Activated CD8-positive, alpha-beta T cell treated with anti-CD3 and anti-CD28 coated beads, Interleukin-2, amount 10 ng/mL, durations not matched to agents 7 days and 5 days (primary cell): ENCODE data around the gene ANKRD34A. TPM values are rescaled to one million over a fixed set of nuclear protein-coding genes. Genes with fewer than 3 reads are reported as not detected.
A peak's percentile ranks its signal among the peaks of the same experiment; 100 is the strongest.
"Not testable (repeated sequence)": the region's sequence is repeated elsewhere in the genome, so short reads cannot be mapped to it uniquely, and the experiment has no call there.

Source experiments
- ATAC-seq: fragments of 150-1000 bp; cut with Tn5 transposase; one replicate; pipeline ENCODE4 v1.10.0; 2021; ENCODE audit warnings: moderate library complexity
- CTCF ChIA-PET: fragments of 350-600 bp; sonication (Branson Sonifier 250); formaldehyde crosslinking; loops from one replicate; lab custom pipeline; 2021; ENCODE audit warnings: antibody characterized with exemption; lab: Charles Lee
- POLR2A ChIA-PET: fragments of 350-600 bp; sonication (Branson Sonifier 250); formaldehyde crosslinking; loops from one replicate; lab custom pipeline; 2021; ENCODE audit warnings: antibody characterized with exemption; lab: Charles Lee
- DNase-seq: peaks from one replicate; pipeline ENCODE4 v3.0.0-alpha.2; 2020
- H3K27ac Mint-ChIP-seq: one replicate; pipeline ENCODE4 v1.8.0; 2021; ENCODE audit warnings: mild to moderate bottlenecking, mixed read lengths
- H3K27me3 Mint-ChIP-seq: one replicate; pipeline ENCODE4 v1.8.0; 2021; ENCODE audit warnings: low read depth, mixed read lengths
- H3K36me3 Mint-ChIP-seq: one replicate; pipeline ENCODE4 v1.8.0; 2021; ENCODE audit warnings: low read depth, mixed read lengths
- H3K4me1 Mint-ChIP-seq: one replicate; pipeline ENCODE4 v1.8.0; 2021; ENCODE audit warnings: low read depth, mixed read lengths
- H3K4me3 Mint-ChIP-seq: one replicate; pipeline ENCODE4 v1.8.0; 2021; ENCODE audit warnings: mild to moderate bottlenecking, mixed read lengths
- H3K9me3 Mint-ChIP-seq: one replicate; pipeline ENCODE4 v1.8.0; 2022; ENCODE audit warnings: mixed read lengths; ENCODE audit not compliant: insufficient read depth
- total RNA-seq, 2 experiments: library from RNA; stranded (reverse); gene quantifications; one replicate each; pipeline ENCODE4 v1.2.3, GENCODE V29; 2021

The ANKRD34A gene
- total RNA-seq, 2 experiments from 2014 or later, result 1.8 to 2.4 TPM

- ATAC-seq (peak; percentile 11), DNase-seq (peak; percentile 50)
- Mint-ChIP-seq H3K27ac (no peak overlapping the region), H3K36me3 (peaks cover 13% of the 10 kb centered on the region), H3K27me3 (no peaks in the 10 kb centered on the region), H3K9me3 (no peaks in the 10 kb centered on the region), H3K4me1 (peaks cover 21% of the 10 kb centered on the region), H3K4me3 (no peak overlapping the region)
- POLR2A ChIA-PET, result interaction anchor here (1.0 to 3.8 kb wide), 20 partner anchors 8 to 103 kb away, joined by 3 to 42 read pairs (median 10); partner anchors contain the start of genes ANKRD34A, LIX1L, NUDT17 and PEX11B
- CTCF ChIA-PET, result interaction anchor here (1.0 to 3.3 kb wide), 9 partner anchors 11 to 106 kb away, joined by 3 to 46 read pairs (median 6); partner anchors contain the start of genes LIX1L and NUDT17
Measured at GRCh38 chr1:145926686-145927062, 37.7 kb downstream of the ANKRD34A start.

DNA sequence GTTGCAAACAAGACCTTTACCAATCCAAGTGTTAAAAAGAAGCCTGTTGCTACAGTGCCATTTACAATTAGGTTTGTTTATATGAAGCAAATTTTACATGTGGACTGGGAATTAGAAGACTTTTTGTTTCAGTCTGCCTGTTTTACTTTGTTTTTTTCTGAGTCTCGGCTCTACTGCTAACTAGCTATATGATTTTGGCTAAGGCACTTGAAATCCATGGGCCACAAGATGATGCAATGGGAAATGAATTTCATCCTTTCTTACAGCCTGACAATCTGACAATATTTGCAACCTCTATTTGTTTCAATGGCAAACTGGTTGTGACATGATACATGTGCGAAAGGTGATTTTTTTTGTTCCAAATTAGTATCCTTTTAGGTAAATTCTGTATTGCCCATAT, 42.1 kb downstream of the ANKRD34A start:
- no peak for DNase-seq
- Mint-ChIP-seq H3K27me3 (no peaks in the 10 kb centered on the region), H3K9me3 (no peaks in the 10 kb centered on the region), H3K27ac (no peak overlapping the region), H3K4me1 (peaks cover 37% of the 10 kb centered on the region), H3K4me3 (no peak overlapping the region), H3K36me3 (peaks cover 11% of the 10 kb centered on the region)
- POLR2A ChIA-PET, result interaction anchor here (0.7 to 1.0 kb wide), 3 partner anchors 9 to 35 kb away, joined by 3 to 4 read pairs (median 3); no protein-coding TSS in a partner anchor
- ATAC-seq, result no peak
- CTCF ChIA-PET, result interaction anchor here (1.4 to 1.6 kb wide), 2 partner anchors 77 kb away, joined by 7 to 10 read pairs; partner anchors contain the start of gene NUDT17

DNA sequence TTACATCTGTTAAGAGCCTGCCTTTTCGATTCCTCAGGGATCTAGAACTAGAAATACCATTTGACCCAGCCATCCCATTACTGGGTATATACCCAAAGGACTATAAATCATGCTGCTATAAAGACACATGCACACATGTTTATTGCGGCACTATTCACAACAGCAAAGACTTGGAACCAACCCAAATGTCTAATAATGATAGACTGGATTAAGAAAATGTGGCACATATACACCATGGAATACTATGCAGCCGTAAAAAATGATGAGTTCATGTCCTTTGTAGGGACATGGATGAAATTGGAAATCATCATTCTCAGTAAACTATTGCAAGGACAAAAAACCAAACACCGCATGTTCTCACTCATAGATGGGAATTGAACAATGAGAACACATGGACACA, 44.1 kb downstream of the ANKRD34A start:
- H3K4me3 Mint-ChIP-seq, result peak overlapping the region; percentile 92
- H3K4me1 Mint-ChIP-seq, result peaks cover 34% of the 10 kb centered on the region
- ATAC-seq, CTCF ChIA-PET, DNase-seq, H3K27me3 Mint-ChIP-seq, H3K9me3 Mint-ChIP-seq: not testable (repeated sequence)
- H3K36me3 Mint-ChIP-seq, result peaks cover 23% of the 10 kb centered on the region
- peak overlapping the region; percentile 71 for H3K27ac Mint-ChIP-seq
- POLR2A ChIA-PET, result interaction anchor here (0.6 to 1.8 kb wide), 2 partner anchors 12 to 48 kb away, joined by 4 to 6 read pairs; no protein-coding TSS in a partner anchor

DNA sequence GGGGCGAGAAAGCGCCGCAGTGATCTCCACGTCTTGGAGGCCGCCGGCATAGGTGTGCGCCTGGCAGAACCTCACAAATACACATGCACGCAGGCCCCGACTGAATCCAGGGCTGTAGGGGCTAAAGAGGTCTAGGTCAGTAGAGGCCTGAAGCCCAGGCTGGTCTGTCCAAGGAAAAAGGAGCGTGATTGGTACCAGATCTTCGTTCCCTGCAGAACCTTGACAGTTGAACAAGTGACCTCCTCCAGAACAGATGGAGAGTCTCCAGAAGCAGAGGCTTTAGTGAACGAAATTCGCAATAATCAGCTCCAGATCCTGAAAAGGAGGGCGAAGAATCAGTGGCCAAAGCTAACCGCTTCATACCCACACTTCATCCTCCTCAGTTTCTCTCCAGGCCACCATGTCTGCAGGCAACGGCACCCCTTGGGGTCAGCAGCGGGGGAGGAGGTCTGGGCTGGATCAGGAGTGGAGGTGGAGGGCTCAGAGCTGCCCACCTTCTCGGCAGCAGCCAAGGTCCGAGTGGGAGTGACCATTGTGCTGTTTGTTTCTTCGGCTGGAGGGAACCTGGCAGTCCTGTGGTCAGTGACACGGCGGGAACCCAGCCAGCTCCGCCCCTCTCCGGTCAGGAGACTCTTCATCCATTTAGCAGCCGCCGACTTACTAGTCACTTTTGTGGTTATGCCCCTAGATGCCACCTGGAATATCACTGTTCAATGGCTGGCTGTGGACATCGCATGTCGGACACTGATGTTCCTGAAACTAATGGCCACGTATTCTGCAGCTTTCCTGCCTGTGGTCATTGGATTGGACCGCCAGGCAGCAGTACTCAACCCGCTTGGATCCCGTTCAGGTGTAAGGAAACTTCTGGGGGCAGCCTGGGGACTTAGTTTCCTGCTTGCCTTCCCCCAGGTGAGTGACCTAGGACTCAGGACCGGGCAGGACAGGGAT, 45.1 kb downstream of the ANKRD34A start:
- Mint-ChIP-seq H3K27me3 (no peaks in the 10 kb centered on the region), H3K4me1 (peaks cover 34% of the 10 kb centered on the region), H3K36me3 (peaks cover 29% of the 10 kb centered on the region), H3K9me3 (no peaks in the 10 kb centered on the region), H3K4me3 (peak overlapping the region; percentile 92), H3K27ac (peak overlapping the region; percentile 99)
- peak; percentile 92 for ATAC-seq
- DNase-seq, result peak; percentile 37
- POLR2A ChIA-PET, result interaction anchor here (0.9 to 2.7 kb wide), 16 partner anchors 9 to 132 kb away, joined by 3 to 36 read pairs (median 6); partner anchors contain the start of genes ANKRD34A, NUDT17, PIAS3 and POLR3C
- CTCF ChIA-PET, result interaction anchor here (0.6 to 2.5 kb wide), 8 partner anchors 8 to 74 kb away, joined by 3 to 15 read pairs (median 6); partner anchors contain the start of genes ITGA10, LIX1L, NUDT17 and PIAS3

DNA sequence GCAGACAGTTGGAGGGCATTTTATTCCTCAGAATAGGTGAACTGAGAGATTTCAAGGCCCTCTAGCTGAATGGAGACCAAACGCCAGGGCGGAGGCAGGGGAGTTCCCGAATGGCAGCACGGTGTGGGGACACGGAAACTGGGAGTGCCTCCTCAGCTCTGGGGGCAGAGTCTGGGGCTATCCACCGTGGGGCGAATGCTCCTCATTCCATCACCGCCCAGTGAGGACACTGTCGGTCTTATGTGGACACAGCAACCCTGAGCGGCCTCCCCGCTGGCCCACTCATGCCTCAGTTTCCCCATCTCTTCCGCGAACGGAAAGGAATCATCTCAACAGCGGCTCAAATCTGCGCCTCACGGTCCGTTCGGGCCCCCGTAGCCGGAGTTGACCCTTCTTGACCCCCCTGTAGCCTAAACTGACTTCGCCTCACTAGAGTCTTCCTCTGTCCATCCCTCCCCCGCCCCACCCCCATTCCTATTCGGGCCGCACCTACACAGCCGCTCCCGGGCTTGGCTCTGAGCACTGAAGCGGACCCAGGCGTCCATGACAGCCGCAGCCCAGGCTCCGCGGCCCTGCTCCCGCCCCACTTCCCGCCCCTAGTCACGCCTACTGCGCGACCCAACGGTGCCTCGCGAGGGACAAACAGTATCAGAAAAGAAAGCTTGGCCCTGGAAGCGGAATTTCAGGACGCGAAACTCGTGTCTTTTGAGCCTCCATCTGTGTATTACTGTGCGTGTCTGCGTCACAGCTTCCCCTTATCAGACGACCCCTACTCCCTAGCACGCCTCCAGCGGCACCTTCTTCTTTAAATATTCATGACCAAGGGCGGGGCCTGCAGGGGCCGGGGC, 46.0 kb downstream of the ANKRD34A start, which contains the start of gene PEX11B:
Gene PEX11B, minus strand, starts transcription at position 574 of the 848 bp plus-strand sequence. Its CDS starts 29 bp downstream, at position 545.
- CTCF ChIA-PET, result interaction anchor here (0.7 to 2.5 kb wide), 7 partner anchors 9 to 73 kb away, joined by 4 to 15 read pairs (median 6); partner anchors contain the start of genes ITGA10, LIX1L, NUDT17 and PIAS3
- H3K4me1 Mint-ChIP-seq, result peaks cover 34% of the 10 kb centered on the region
- H3K4me3 Mint-ChIP-seq, result peak within 1 kb of the TSS; percentile 92
- peak; percentile 94 for ATAC-seq
- DNase-seq, result peak; percentile 94
- POLR2A ChIA-PET, result interaction anchor here (0.9 to 2.7 kb wide), 15 partner anchors 10 to 119 kb away, joined by 4 to 36 read pairs (median 6); partner anchors contain the start of genes ANKRD34A, NUDT17, PIAS3 and POLR3C
- no peaks in the 10 kb centered on the region for H3K9me3 Mint-ChIP-seq
- no peaks in the 10 kb centered on the region for H3K27me3 Mint-ChIP-seq
- H3K27ac Mint-ChIP-seq, result peak within 1 kb of the TSS; percentile 99
- H3K36me3 Mint-ChIP-seq, result peaks cover 30% of the 10 kb centered on the region

DNA sequence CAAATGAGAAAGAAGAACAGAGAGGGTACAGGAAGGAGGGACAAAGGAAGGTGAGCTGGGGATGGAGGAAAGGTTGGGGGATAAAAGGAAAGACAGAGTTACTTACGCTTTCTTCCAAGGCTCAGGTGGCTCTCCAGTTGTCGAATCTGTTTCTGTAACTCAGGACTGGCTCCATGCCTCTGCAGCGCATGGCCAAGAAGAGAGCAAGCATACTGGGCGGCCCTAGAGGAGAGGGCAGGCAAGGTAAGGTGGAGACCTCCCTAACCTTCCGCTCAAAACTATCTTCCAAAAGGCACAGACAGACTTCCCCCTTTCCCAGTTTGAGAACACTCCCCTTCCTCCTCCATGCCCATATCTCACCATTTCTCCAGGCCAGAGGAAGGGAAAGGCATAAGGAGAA, 46.8 kb downstream of the ANKRD34A start:
- Mint-ChIP-seq H3K27me3 (no peaks in the 10 kb centered on the region), H3K4me1 (peaks cover 34% of the 10 kb centered on the region), H3K27ac (peak overlapping the region; percentile 99), H3K4me3 (peak overlapping the region; percentile 92), H3K9me3 (no peaks in the 10 kb centered on the region), H3K36me3 (peaks cover 27% of the 10 kb centered on the region)
- no peak for DNase-seq
- ChIA-PET POLR2A (interaction anchor here (1.6 to 2.7 kb wide), 5 partner anchors 10 to 79 kb away, joined by 5 to 36 read pairs (median 12); partner anchors contain the start of genes ANKRD34A, PIAS3, POLR3GL and RBM8A), CTCF (interaction anchor here (1.5 to 2.5 kb wide), 3 partner anchors 41 to 72 kb away, joined by 3 to 15 read pairs (median 12); partner anchors contain the start of genes LIX1L, NUDT17 and PIAS3)
- ATAC-seq, result no peak

GRCh38 chr1:145916745-145917144, 47.6 kb downstream of the ANKRD34A start:
- POLR2A ChIA-PET, result no interaction called here
- CTCF ChIA-PET, result interaction anchor here (1.0 to 2.0 kb wide), 5 partner anchors 11 to 71 kb away, joined by 3 to 10 read pairs (median 5); partner anchors contain the start of genes LIX1L, NUDT17 and RBM8A
- no peak for DNase-seq
- H3K9me3 Mint-ChIP-seq, result no peaks in the 10 kb centered on the region
- H3K36me3 Mint-ChIP-seq, result peaks cover 32% of the 10 kb centered on the region
- no peak for ATAC-seq
- H3K27ac Mint-ChIP-seq, result peak overlapping the region; percentile 22
- no peaks in the 10 kb centered on the region for H3K27me3 Mint-ChIP-seq
- peak overlapping the region; percentile 57 for H3K4me3 Mint-ChIP-seq
- H3K4me1 Mint-ChIP-seq, result peaks cover 34% of the 10 kb centered on the region

- POLR2A ChIA-PET, result interaction anchor here (1.5 kb wide), 1 partner anchor 11 kb away, joined by 4 read pairs; no protein-coding TSS in a partner anchor
- CTCF ChIA-PET, result interaction anchor here (0.9 to 2.0 kb wide), 3 partner anchors 10 to 65 kb away, joined by 3 to 10 read pairs (median 3); no protein-coding TSS in a partner anchor
- Mint-ChIP-seq H3K27me3 (no peaks in the 10 kb centered on the region), H3K4me1 (peaks cover 14% of the 10 kb centered on the region), H3K27ac (no peak overlapping the region), H3K36me3 (peaks cover 43% of the 10 kb centered on the region), H3K4me3 (no peak overlapping the region), H3K9me3 (no peaks in the 10 kb centered on the region)
- ATAC-seq (no peak), DNase-seq (no peak)
Measured at GRCh38 chr1:145912128-145912641, 52.2 kb downstream of the ANKRD34A start.
